NCI-H2196 treated with DMSO at 0.1 percent for 48 hours (cell line): ENCODE measurements around the gene MLST8.

Experiments
- DNase-seq: peaks from one replicate; lab custom pipeline; 2025; ENCODE audit not compliant: unreplicated experiment; lab: John Stamatoyannopoulos, UW

MLST8 gene

DNA sequence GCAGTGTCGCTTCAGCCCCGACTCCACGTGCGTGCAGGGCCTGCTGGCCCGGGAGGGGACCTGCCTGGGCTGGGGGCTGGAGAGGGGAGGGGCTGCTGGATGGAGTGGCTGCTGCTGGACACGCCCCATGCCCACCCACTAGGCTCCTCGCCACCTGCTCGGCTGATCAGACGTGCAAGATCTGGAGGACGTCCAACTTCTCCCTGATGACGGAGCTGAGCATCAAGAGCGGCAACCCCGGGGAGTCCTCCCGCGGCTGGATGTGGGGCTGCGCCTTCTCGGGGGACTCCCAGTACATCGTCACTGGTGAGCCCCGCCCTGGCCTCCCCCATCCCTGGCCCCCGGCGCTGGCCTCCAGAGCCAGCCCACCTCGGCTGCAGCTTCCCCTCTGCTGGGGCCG lies 3.1 kb downstream of the MLST8 start:
- no peak for DNase-seq

DNA sequence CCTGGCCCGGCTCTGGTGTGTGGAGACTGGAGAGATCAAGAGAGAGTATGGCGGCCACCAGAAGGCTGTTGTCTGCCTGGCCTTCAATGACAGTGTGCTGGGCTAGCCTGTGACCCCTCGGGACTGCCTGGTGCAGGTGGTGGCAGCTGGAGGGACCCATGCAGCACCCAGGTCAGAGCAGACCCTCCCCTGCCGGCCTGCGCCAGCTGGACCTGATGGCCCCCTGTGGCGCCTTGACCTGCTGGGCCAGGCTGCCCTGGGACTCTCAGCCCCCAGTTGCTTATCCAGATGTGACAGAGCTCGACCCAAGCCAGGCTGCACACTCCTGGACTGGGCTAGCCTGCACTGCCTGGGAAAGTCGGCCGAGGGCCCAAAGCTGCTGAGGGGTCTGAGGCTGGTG lies 3.5 kb downstream of the MLST8 start:
- DNase-seq = no peak

DNA sequence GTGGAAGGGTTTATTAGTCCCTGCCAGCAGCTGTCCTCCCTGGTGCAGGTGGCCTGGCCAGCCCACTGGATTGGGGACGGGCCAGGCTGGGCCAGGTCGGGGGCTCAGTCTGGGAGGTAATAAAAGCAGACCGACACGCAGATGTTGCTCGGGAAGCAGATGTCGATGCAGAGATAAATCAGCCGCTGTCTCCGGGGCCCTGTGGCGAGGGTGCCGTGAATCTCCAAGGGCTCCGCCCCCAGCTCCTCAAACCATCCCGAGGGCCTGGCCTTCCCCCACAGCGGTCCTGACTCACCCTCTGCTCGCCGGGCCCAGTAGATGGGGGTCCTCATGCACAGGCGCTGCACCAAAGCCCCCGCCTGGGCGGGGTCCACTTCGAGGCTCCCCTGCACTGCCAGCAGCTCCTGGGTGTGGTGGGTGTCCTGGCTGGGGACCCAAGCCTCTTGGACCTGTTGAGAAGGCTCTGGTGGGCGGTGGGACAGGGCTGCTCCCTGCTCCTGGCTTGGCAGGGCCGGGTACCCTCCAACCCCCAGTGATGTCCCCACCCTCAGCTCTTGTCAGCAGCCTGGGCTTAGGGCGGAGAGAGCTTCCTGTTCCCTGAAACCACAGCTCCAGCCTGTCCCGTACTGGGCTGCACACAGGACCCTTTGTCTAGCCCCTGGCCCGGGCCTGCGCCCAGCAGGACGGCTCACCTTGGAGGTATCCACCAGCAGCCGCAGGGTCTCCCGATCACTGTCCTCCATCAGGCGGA lies 4.2 kb downstream of the MLST8 start:
- no peak for DNase-seq

DNA sequence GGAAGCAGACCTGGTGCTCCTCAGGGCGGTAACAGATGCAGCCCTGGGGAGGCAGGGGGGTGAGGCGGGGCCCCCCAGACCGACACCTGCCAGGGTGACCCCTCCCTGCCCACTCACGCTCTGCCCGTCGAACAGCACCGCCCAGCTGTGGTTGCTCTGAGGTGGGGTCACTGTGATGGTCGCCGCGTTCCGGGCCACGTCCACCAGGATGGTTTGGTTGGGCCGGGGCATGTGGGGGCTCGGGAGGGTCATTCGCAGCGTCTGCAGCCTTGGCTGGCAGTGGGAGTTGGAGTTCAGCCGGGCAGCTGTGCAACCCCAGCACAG lies 4.7 kb downstream of the MLST8 start:
- DNase-seq = no peak

DNA sequence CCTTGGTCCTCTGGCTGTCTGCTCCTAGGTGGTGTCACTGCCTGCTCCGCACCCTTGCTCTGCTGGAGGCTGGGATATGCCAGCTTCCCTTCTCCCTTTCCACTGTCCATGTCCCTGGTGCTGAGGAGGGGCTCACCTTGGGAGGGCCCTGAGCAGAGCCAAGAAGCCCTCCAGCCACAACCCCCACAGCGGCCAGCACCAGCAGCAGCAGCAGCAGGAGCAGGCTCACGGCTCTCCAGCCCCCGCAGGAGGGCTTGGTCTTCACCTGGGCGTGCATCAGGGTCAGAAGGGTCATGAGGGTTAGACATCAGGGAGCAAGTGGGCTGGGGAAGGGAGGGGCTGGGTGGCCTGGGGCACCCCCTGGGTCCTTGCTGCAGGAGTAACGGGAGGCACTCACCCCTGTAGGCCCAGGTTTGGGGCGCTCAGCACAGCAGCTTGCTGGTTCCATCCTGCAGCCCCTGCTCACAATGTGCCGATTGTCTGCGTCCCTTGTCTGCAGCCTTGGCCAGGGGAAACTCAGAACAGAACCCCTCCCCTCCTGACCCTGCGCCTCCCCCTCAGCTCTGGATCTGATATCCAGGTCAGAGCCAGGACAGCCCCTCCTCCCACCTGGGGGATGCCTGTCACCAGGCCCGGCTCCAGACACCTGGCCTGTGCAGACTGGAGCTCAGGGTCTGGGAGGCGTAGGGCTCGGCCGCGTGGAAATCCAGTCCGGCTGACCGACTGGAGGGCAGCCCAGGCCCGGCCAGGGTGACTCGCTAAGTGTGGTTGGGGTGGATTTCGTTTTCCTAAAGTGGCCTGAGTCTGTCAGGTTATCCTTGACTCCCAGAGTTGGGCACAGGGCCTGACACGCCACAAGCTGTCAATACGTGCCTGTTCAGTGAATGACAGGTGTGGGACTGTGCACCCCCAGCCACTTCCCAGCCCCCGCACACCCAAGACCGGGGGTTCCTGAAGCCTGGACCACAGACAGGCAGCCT lies 5.4 kb downstream of the MLST8 start, which contains the start of gene BRICD5:
BRICD5 (minus strand) TSS at position 478 of the 980 bp plus-strand sequence; CDS start at position 448, 30 bp downstream.
- no peak for DNase-seq

DNA sequence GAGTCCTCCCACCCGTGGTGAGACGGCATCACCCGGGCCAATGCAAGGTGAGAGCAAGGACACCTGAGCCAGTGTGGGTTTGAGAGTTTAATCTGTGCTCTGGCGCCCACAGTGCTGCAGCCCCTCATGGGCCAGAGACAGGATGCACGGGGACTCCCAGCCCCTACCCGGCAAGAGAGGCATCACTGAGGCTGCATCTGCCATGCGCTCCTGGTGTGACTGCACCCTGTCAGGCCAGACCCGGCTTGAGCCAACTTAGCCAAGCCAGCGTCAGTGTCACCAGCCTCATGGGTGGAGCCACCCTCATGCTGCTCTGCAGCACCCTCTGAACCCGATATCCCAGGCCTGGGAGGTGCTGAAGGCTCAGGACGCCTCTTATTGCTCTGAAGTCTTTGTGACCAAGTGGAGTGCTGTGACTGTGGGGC lies 6.7 kb downstream of the MLST8 start:
- DNase-seq = no peak

DNA sequence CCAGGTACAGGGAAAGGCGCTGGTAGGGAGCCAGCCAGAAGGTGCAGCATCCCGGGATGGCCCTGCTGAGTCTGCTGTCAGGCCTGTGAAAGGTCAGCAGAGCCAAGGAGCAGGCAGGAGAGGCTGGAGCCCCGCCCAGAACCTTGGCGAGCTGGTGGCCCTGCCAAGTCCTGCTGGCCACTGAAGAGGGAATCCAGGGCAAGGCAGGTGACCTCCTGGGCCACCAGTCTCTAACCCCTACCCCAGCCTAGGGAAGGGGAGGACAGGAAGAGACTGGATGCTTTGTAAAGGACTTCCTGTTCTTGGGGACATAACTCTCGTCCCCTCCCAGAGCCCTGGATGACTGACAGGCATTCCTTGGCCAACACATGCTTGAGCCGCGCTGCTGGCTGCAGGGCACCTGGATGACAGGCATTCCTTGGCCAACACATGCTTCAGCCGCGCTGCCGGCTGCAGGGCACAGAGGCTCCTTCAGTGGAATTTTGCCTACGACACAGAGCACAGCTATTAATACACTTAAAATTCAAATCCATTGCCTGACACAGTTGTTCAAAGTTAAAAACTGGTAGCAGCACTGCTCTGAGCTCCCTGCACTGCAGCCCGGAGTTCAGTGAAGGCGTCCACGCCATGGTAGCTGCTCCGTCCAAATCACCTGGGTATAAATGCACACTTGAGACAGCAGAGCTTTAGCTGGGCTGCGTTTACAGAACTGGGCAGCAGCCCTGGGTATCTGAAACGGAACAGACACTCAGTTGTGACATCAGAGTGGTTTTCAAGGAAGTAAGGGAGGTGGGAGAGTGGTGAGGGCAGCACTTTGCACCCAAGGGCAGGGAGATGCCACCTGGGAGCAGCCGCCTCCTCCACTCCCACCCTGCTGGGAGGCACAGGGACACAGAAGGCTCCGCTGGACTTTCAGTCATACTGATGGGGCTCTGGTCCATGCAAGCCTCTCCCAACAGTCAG lies 7.4 kb downstream of the MLST8 start:
- DNase-seq = no peak

DNA sequence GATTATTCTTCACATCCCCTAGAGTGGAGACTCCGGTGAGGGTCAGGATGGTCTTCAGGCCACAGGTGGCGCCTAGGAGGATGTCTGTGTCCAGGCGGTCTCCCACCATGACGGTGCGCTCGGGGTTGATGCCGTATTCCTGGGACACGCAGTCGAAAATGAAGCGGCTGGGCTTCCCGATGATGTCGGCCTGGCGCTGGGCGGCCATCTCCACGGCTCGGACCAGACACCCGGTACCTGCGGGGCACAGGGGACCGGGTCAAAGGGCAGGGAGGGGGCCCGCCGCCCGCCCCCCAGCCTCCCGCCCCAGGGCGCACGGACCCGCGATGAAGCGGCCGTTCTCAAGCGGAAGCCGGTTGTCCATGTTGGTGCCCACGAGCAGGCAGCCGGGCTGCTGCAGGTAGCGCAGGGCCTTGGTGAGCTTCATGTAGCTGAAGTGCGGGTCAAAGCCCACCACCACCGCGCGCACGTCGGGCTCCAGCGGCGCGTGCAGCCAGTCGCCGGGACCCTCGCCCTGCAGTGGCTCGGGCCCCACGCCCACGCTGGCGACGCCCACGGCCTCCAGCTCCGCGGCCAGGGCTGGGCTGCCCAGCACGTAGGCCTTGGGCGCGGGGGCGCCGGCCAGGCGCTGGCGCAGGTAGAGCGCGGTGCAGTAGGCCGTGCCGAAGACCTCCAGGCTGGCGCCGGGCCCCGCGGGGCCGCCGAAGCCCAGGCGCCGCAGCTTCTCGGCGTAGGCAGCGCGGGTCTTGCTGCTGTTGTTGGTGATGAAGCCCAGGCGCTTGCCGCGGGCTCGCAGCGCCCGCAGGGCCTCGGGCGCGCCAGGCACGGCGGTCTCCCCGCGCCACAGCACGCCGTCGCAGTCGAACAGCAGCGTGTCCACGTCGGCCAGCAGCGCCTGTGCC lies 8.8 kb downstream of the MLST8 start:
- DNase-seq = no peak

DNA sequence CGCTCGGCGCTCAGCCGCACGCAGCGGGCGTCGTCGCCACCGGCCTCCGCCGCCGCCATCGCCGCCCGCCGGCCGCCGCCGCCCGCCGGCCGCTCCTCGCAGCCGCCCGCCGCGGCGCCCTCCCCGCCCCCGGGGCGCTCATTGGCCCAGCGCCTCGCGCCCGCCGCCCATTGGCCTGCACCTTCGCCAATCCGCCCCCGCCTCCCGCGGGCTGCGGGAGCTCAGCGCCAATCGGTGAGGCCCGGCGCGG lies 9.4 kb downstream of the MLST8 start, which contains the start of gene PGP:
PGP (minus strand) TSS at position 122 of the 250 bp plus-strand sequence; CDS start at position 59, 63 bp downstream.
- no peak for DNase-seq

DNA sequence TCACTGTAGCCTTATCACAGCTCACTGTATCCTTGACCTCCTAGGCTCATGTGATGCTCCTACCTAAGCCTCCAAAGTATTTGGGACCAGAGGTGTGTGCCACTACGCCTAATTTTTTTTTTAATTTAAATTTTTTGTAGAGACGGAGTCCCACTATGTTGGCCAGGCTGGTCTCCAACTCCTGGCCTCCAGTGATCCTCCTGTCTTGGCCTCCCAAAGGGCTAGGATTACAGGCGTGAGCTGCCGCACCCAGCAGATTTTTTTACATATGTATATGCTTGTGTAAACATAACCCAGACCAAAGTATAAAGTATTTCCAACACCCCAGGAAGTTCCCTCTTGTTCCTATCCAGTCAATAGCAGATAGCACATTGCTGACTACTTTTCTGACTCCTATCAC lies 11.1 kb downstream of the MLST8 start:
- no peak for DNase-seq

DNA sequence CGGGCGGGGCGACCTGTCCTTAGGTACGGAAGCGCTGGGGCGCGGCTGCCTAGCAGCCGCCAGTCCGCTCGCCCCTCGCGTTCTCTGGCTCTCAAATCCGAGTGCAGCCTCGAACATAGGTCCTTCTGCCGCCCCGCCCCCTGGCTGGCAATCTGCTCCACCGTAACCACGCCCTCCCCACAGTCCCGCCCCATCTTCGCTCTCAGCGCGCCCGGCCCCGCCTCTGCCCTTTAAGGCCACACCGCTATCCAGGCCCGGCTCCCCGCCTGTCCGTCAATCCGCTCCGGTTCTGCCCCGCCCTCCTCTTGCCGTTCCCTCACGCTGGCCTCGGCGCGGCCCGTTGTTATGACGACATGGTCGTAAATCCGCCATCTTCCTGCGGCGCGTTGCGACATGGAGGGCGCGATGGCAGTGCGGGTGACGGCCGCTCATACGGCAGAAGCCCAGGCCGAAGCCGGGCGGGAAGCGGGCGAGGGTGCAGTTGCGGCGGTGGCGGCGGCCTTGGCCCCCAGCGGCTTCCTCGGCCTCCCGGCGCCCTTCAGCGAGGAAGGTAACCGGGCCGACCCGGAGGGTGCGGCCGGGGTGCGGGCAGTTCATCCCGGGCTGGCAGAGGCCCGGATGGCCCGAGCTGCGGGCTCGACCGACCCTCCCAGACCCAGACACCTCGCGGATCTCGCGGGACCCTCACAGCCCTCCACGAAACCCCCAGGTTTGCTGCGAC lies 18.1 kb downstream of the MLST8 start, which contains the start of gene E4F1:
E4F1 (plus strand) TSS at position 371 of the 721 bp plus-strand sequence; CDS start at position 394, 23 bp downstream.
- DNase-seq = peak; percentile 99

DNA sequence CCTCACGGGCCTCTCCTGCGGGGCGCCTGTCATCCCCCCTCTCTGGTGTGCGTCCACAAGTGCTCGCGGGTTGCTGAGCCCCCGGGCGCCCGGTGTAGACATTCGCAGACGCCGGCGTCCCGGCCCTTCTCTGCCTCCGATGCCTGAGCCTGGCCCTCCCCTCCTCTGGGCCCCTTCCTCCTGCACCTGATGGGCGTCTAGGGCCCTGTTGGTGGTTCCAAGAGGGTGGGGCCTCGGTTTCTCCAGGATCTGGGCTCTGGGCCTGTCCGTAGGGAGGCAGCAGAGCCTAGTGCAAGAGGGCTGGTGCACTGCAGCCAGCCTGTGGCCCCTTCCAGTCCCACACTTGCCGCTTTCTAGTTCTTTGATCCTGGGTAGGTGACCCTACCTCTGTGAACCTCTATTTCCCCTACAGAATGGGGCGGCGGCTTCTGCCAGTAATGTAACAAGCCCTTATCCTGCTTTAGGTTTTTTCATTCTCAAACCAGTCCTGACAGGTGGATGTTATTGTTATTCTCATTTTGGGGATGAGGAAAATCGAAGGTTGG lies 18.8 kb downstream of the MLST8 start:
- peak; percentile 10 for DNase-seq

DNA sequence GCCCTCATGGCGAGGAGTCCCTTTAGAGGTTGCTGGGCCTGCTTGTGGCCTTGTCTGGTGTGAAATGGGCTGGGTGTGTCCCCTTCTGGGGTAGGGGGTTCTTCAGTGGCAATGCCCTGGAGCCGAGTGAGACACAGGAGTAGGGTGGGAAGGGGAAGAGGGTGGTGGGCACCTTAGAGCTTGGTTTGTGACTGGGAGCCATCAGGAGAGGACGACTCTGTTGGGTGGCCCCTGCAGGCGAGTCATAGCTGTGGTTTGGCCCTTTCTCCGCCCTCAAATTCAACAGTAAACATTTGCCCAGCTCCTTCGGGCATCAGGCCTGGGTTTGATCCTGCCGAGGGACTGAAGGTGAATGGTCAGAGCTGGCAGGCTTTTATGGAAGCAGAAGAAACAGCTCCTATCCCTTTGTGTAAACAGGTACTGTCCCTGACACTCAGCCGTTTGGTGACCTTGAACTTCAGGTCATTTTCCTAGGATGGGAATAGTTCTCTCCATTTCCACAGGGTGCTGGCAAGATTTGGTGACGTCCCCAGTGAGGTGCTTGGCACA lies 21.1 kb downstream of the MLST8 start:
- DNase-seq = no peak

DNA sequence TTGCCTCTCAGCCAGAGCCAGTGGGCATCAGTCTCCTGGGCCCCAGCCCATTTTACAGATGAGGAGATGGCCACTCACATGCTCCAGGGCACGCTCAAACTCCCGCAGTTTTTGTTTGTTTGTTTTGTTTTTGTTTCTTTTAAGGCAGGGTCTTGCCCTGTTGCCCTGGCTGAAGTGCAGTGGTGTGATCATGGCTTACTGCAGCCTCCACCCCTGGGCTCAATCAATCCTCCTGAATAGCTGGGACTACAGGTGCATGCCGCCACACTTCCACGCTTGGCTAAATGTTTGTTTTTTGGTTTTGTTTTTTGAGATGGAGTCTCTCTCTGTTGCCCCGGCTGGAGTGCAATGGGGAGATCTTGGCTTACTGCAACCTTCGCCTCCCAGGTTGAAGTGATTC lies 21.7 kb downstream of the MLST8 start:
- no peak for DNase-seq

DNA sequence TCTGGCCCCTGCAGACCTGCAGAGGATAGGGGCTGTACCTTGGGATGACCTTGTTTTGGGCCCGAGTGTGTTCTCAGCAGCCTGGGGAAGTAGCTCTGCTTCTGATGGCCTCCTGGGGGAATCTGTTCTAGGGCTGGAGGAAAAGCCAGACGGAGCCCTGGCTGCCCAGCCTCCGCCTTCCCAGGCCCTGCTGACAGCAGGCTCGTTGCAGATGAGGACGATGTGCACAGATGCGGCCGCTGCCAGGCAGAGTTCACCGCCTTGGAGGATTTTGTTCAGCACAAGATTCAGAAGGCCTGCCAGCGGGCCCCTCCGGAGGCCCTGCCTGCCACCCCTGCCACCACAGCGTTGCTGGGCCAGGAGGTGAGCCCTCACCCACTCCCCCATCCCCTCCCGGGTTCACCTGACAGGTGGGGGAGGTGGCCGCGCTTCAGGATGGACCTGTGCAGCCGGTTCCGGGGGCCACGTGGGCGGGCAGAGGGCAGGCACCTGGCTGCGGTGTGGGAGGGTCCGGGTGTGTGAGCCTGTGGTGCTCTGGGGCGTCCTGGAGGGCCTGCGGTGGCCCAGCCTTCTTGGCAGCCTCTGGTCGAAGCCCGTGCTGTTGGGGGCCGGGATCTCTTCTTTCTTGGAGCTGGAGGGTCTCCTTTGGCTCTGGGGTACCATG lies 23.0 kb downstream of the MLST8 start:
- no peak for DNase-seq

DNA sequence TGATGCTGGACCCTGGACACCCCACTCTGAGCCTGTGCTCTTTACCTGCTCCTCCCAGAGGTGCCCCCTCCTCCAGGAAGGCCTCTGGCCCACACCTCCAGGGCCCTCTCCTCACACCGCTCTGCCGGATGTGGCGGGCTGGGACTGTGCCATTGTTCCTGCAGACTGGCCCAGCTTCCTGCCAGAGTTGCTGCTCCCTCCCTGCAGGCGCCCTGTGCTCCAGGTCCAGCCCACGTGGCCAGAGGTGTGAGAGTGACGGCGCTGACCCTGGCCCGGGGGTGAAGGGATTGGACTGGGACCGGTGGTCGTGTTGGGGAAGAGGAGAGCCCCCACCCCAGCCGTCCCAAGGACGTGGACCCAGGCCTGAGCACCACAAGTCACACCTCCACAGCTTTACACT lies 23.8 kb downstream of the MLST8 start:
- DNase-seq = no peak

DNA sequence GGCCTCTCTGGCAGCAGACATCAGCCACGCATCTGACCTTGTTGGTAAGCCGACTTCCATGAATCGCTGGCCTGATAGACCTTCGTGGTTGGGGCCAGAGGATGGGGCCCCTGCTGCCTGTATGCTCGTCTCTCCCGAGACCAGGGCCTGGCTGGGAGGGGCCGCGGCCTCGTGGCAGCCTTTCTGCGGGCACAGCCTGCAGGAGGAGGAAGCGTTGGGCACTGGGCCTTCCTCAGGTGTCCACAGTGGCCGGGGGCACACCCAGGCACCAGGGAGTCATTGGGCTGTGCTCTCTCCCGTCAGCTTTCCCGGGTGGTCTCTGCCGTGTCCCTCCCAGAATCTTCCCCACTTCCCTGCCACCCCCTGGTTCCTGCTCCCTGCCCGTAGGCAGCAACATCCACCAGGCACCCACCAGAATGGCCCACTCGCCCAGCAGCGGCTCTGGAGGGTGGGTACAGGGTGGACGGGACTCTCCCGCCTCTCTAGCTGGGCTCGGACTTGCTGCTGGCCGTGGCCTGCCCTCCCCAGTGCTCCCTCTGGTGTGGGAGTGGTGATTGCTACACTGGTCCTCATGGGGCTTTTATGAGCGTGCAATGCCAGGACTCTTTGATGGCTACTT lies 24.5 kb downstream of the MLST8 start:
- DNase-seq = no peak

DNA sequence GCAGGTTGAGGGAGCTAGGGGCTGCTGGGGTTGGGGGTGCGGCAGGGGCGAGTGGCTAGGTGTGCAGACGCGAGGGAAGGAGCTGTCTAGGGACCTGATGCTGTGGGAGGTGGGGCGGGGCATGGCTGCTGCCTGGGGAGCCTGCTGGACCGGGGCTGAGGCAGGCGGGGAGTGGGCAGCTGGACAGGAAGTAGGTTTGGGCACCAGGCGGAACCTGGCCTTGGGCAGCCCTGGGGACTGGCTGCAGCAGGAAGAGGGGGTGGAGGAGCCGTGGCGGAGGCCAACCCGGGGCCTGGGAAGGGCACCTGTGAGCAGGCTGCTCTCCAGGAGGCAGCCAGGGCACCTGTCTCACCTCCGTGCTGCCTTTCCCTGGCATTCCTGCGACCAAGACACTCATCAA lies 25.1 kb downstream of the MLST8 start:
- peak; percentile 69 for DNase-seq
